Measurements from ENCODE around the gene ANO4. TPM values are rescaled to one million over a fixed set of nuclear protein-coding genes. Genes with fewer than 3 reads are reported as not detected.

ANO4 gene
- total and polyA plus RNA-seq, 2 donors (not counting 1 experiment from before 2014, with no cell fraction given): not detected

- Mint-ChIP-seq H3K4me1 (no peaks in the 10 kb centered on the region), H3K27ac (no peak overlapping the region), H3K27me3 (no peaks in the 10 kb centered on the region), H3K9me3 (ENCODE audit: insufficient read depth) (no peaks in the 10 kb centered on the region), H3K4me3 (no peak overlapping the region)
- ChIA-PET POLR2A (no interaction called here), CTCF (no interaction called here)
- Histone ChIP-seq H3K9ac (ENCODE audit: low read length) (no peak overlapping the region), H3K36me3 (replicated peaks in 1 of 2; ENCODE audit: control extremely low read depth in 1 of 2, control insufficient read depth in 1 of 2, extremely low read depth in 1 of 2, insufficient read depth in 2 of 2, low read length in 1 of 2) (no peaks in the 10 kb centered on the region), H3K4me1 (ENCODE audit: control insufficient read depth in 2 of 2, insufficient read depth in 2 of 2, low read length in 2 of 2) (no peaks in the 10 kb centered on the region), H3K27me3 (replicated peaks in 1 of 4; ENCODE audit: control extremely low read depth in 1 of 4, control insufficient read depth in 3 of 4, insufficient read depth in 4 of 4, low read length in 3 of 4) (no peaks in the 10 kb centered on the region), H4K20me1 (ENCODE audit: control insufficient read depth, insufficient read depth, low read length, poor library complexity, severe bottlenecking) (no peaks in the 10 kb centered on the region), H3K9me3 (ENCODE audit: control extremely low read depth in 1 of 3, control insufficient read depth in 2 of 3, insufficient read depth in 1 of 3, low read length in 2 of 3) (no peaks in the 10 kb centered on the region), H3K79me2 (ENCODE audit: control insufficient read depth, insufficient read depth, low read length) (no peaks in the 10 kb centered on the region), H2AFZ (ENCODE audit: insufficient read depth, low read depth, low read length, poor library complexity, severe bottlenecking) (no peak overlapping the region), H3K27ac (ENCODE audit: low read length in 2 of 2) (no peak overlapping the region), H3K4me3 (ENCODE audit: control extremely low read depth in 1 of 5, extremely low read depth in 1 of 5, insufficient read depth in 1 of 5, low read depth in 2 of 5, low read length in 4 of 5) (no peak overlapping the region), H3K4me2 (replicated peaks; ENCODE audit: low read depth, low read length, poor library complexity, severe bottlenecking) (no peak overlapping the region)
- WGBS (ENCODE audit: insufficient coverage): no CpG with 5 or more reads among the region's 1 CpG
- TF ChIP-seq CTCF (IDR thresholded peaks at IDR 0.05): no peak
- no peak for TF ChIP-seq EZH2 (IDR thresholded peaks at IDR 0.05; ENCODE audit: borderline replicate concordance, insufficient read depth, low read depth, low read length, poor library complexity, severe bottlenecking)
- ATAC-seq (ENCODE audit: low read depth): no peak
- DNase-seq: no peak
- intact Hi-C loops (cut with micrococcal nuclease): no loop called here
Measured at GRCh38 chr12:101050631-101051030, 256.1 kb downstream of the ANO4 start.

GRCh38 chr12:101051151-101051550 is 256.6 kb downstream of the ANO4 start:
- TF ChIP-seq CTCF (IDR thresholded peaks at IDR 0.05) (no peak), EZH2 (IDR thresholded peaks at IDR 0.05; ENCODE audit: borderline replicate concordance, insufficient read depth, low read depth, low read length, poor library complexity, severe bottlenecking) (no peak)
- no peak overlapping the region for H3K27ac Mint-ChIP-seq
- Histone ChIP-seq H3K9me3 (ENCODE audit: control extremely low read depth in 1 of 3, control insufficient read depth in 2 of 3, insufficient read depth in 1 of 3, low read length in 2 of 3) (no peaks in the 10 kb centered on the region), H3K36me3 (replicated peaks in 1 of 2; ENCODE audit: control extremely low read depth in 1 of 2, control insufficient read depth in 1 of 2, extremely low read depth in 1 of 2, insufficient read depth in 2 of 2, low read length in 1 of 2) (no peaks in the 10 kb centered on the region), H3K27me3 (replicated peaks in 1 of 4; ENCODE audit: control extremely low read depth in 1 of 4, control insufficient read depth in 3 of 4, insufficient read depth in 4 of 4, low read length in 3 of 4) (no peaks in the 10 kb centered on the region), H4K20me1 (ENCODE audit: control insufficient read depth, insufficient read depth, low read length, poor library complexity, severe bottlenecking) (no peaks in the 10 kb centered on the region), H3K4me3 (ENCODE audit: control extremely low read depth in 1 of 5, extremely low read depth in 1 of 5, insufficient read depth in 1 of 5, low read depth in 2 of 5, low read length in 4 of 5) (no peak overlapping the region), H3K9ac (ENCODE audit: low read length) (no peak overlapping the region), H3K27ac (ENCODE audit: low read length in 2 of 2) (no peak overlapping the region), H3K4me2 (replicated peaks; ENCODE audit: low read depth, low read length, poor library complexity, severe bottlenecking) (no peak overlapping the region), H3K4me1 (ENCODE audit: control insufficient read depth in 2 of 2, insufficient read depth in 2 of 2, low read length in 2 of 2) (no peaks in the 10 kb centered on the region), H3K79me2 (ENCODE audit: control insufficient read depth, insufficient read depth, low read length) (no peaks in the 10 kb centered on the region), H2AFZ (ENCODE audit: insufficient read depth, low read depth, low read length, poor library complexity, severe bottlenecking) (no peak overlapping the region)
- CTCF ChIA-PET: no interaction called here
- POLR2A ChIA-PET: no interaction called here
- DNase-seq: no peak
- no peaks in the 10 kb centered on the region for H3K27me3 Mint-ChIP-seq
- intact Hi-C loops (cut with micrococcal nuclease): no loop called here
- no peaks in the 10 kb centered on the region for H3K4me1 Mint-ChIP-seq
- H3K4me3 Mint-ChIP-seq: no peak overlapping the region
- ATAC-seq (ENCODE audit: low read depth): no peak
- no peaks in the 10 kb centered on the region for H3K9me3 Mint-ChIP-seq (ENCODE audit: insufficient read depth)

All from B cell (primary cell).